GM12878 (cell line): Measurements from ENCODE around the gene ANKRD28. TPM values are rescaled to one million over a fixed set of nuclear protein-coding genes. Genes with fewer than 3 reads are reported as not detected.

Experiments
- ATAC-seq: fragments of 200-7000 bp; cut with Tn5 transposase; 3 replicates; pipeline ENCODE4 v1.9.1; 2020; ENCODE audit warnings: mild to moderate bottlenecking, moderate library complexity
- BruUV-seq: library from RNA; stranded (reverse); fragments of 400-500 nt; replicated peaks from 2 replicates; lab custom pipeline; 2021; lab: Mats Ljungman, UMichigan
- CTCF ChIA-PET: fragments of 300-600 bp; sonication (Branson Sonifier 250); formaldehyde crosslinking; extraction: SDS; loops from one replicate; lab custom pipeline; 2021; ENCODE audit warnings: inconsistent platforms; lab: Yijun Ruan, JAX
- POLR2A ChIA-PET: fragments of 350-600 bp; formaldehyde crosslinking; extraction: SDS; loops from one replicate; lab custom pipeline; 2021; ENCODE audit warnings: inconsistent platforms; lab: Charles Lee
- RAD21 ChIA-PET: fragments of 300-600 bp; sonication (Branson Sonifier 250); formaldehyde crosslinking; loops from one replicate; lab custom pipeline; 2023; ENCODE audit warnings: antibody characterized with exemption; ENCODE audit not compliant: unreplicated experiment; lab: Charles Lee
- SMC1A ChIA-PET: fragments of 300-600 bp; sonication (Branson Sonifier 250); formaldehyde crosslinking; loops from one replicate; lab custom pipeline; 2023; ENCODE audit not compliant: unreplicated experiment, uncharacterized antibody; lab: Charles Lee
- DNase-seq: peaks from one replicate; pipeline ENCODE4 v3.0.0-alpha.2; 2011; ENCODE audit warnings: low read depth, low spot score
- FAIRE-seq: peaks from 3 replicates; lab custom pipeline; 2011; peaks lifted over from hg19 to GRCh38; lab: Jason Lieb, UNC
- H2AFZ ChIP-seq: 2 replicates; pipeline ENCODE4 v1.6.0; 2011; ENCODE audit warnings: low read depth, low read length, control low read depth; ENCODE audit not compliant: control insufficient read depth
- H3K27ac ChIP-seq: 2 replicates; pipeline ENCODE4 v1.5.1; 2011; ENCODE audit warnings: control low read depth; ENCODE audit not compliant: control insufficient read depth, insufficient read depth
- H3K27me3 ChIP-seq, 2 experiments: replicated peaks in 1 of 2; 2 replicates each; pipeline versions ENCODE4 v1.6.0 to v1.6.1; 2011; ENCODE audit warnings: low read length in 1 of 2; ENCODE audit not compliant: control insufficient read depth in 2 of 2, insufficient read depth in 2 of 2
- H3K36me3 ChIP-seq, 2 experiments: 2 replicates each; pipeline ENCODE4 v1.5.1; 2011; ENCODE audit warnings: low read length in 1 of 2; ENCODE audit not compliant: control insufficient read depth in 2 of 2, insufficient read depth in 2 of 2
- H3K4me1 ChIP-seq: 2 replicates; pipeline ENCODE4 v1.6.1; 2011; ENCODE audit warnings: mild to moderate bottlenecking, low read length, moderate library complexity, mixed read lengths; ENCODE audit not compliant: control insufficient read depth, insufficient read depth
- H3K4me2 ChIP-seq: 2 replicates; pipeline ENCODE4 v1.6.0; 2011; ENCODE audit warnings: control low read depth; ENCODE audit not compliant: control insufficient read depth, insufficient read depth
- H3K4me3 ChIP-seq: fragments of 200-600 bp; sonication (generic); 2 replicates; pipeline ENCODE4 v1.5.1; 2016
- H3K79me2 ChIP-seq: 2 replicates; pipeline ENCODE4 v1.6.0; 2011; ENCODE audit warnings: low read length; ENCODE audit not compliant: control insufficient read depth, insufficient read depth
- H3K9ac ChIP-seq: 2 replicates; pipeline ENCODE4 v1.8.0; 2011; ENCODE audit warnings: low read length, control low read depth, mixed read lengths; ENCODE audit not compliant: control insufficient read depth, insufficient read depth
- H3K9me3 ChIP-seq: replicated peaks from 3 replicates; pipeline ENCODE4 v1.5.1; 2011; ENCODE audit warnings: mild to moderate bottlenecking, low read length; ENCODE audit not compliant: control insufficient read depth, insufficient read depth
- H4K20me1 ChIP-seq: 2 replicates; pipeline ENCODE4 v1.6.0; 2011; ENCODE audit not compliant: control insufficient read depth, insufficient read depth
- BCLAF1 ChIP-seq: fragments of 450-650 bp; IDR thresholded peaks from 2 replicates; pipeline ENCODE4 v1.6.1; 2017; ENCODE audit warnings: antibody characterized with exemption, mild to moderate bottlenecking, moderate library complexity
- BRCA1 ChIP-seq: IDR thresholded peaks from 2 replicates; pipeline ENCODE4 v1.6.1; 2011; ENCODE audit warnings: low read depth, low read length, improper control_type of control experiment
- CEBPB ChIP-seq, 2 experiments: fragments of 150-350 bp in 1 of 2; IDR thresholded peaks; 2 replicates each; pipeline ENCODE4 v1.6.1; 2012 to 2014; ENCODE audit warnings: low read depth in 2 of 2, low read length in 2 of 2, borderline replicate concordance in 1 of 2, inconsistent platforms in 1 of 2
- ETV6 ChIP-seq, 2 experiments: fragments of 450-650 bp in 1 of 2; IDR thresholded peaks in 1 of 2; conservative IDR thresholded peaks in 1 of 2; 2 replicates each; pipeline ENCODE4 v1.6.1; 2014; ENCODE audit warnings: antibody characterized with exemption in 1 of 2, borderline replicate concordance in 1 of 2, low read depth in 1 of 2, mild to moderate bottlenecking in 1 of 2, moderate library complexity in 1 of 2
- FOS ChIP-seq: IDR thresholded peaks from 3 replicates; pipeline ENCODE4 v1.6.1; 2011; ENCODE audit warnings: borderline replicate concordance; ENCODE audit not compliant: insufficient read length; ENCODE audit errors: extremely low read depth
- HDAC6 ChIP-seq: fragments of 200-600 bp; sonication (generic); IDR thresholded peaks from one replicate; pipeline ENCODE4 v1.8.0; 2017; ENCODE audit warnings: antibody characterized with exemption; ENCODE audit not compliant: unreplicated experiment
- MEF2A ChIP-seq: IDR thresholded peaks from 2 replicates; pipeline ENCODE4 v1.6.1; 2011; ENCODE audit warnings: low read depth, mild to moderate bottlenecking, low read length, moderate library complexity; ENCODE audit not compliant: insufficient read depth
- MEF2B ChIP-seq: fragments of 450-650 bp; IDR thresholded peaks from 2 replicates; pipeline ENCODE4 v1.6.1; 2018; ENCODE audit warnings: mild to moderate bottlenecking, moderate library complexity; ENCODE audit not compliant: partially characterized antibody, poor library complexity, severe bottlenecking
- MXI1 ChIP-seq: fragments of 150-350 bp; IDR thresholded peaks from 2 replicates; pipeline ENCODE4 v1.6.1; 2011; ENCODE audit warnings: low read depth, mild to moderate bottlenecking, inconsistent platforms, low read length, improper control_type of control experiment
- NBN ChIP-seq: fragments of 450-650 bp; IDR thresholded peaks from 2 replicates; pipeline ENCODE4 v1.6.1; 2016
- NFYB ChIP-seq: IDR thresholded peaks from 2 replicates; pipeline ENCODE4 v1.6.1; 2011; ENCODE audit warnings: low read depth, mild to moderate bottlenecking, low read length, improper control_type of control experiment, moderate library complexity; ENCODE audit not compliant: insufficient read depth
- NR2C1 ChIP-seq: fragments of 450-650 bp; IDR thresholded peaks from 2 replicates; pipeline ENCODE4 v1.6.1; 2017; ENCODE audit warnings: antibody characterized with exemption, mild to moderate bottlenecking, moderate library complexity
- NR2C2 ChIP-seq: IDR thresholded peaks from 2 replicates; pipeline ENCODE4 v1.6.1; 2011; ENCODE audit warnings: borderline replicate concordance, low read depth; ENCODE audit not compliant: control insufficient read depth, insufficient read length
- POLR2A ChIP-seq: IDR thresholded peaks from 2 replicates; pipeline ENCODE4 v1.6.1; 2011; ENCODE audit warnings: low read depth, mild to moderate bottlenecking, low read length
- RCOR1 ChIP-seq: conservative IDR thresholded peaks from 2 replicates; pipeline ENCODE4 v1.6.1; 2012; ENCODE audit warnings: low read depth, low read length, improper control_type of control experiment
- SMAD5 ChIP-seq: IDR thresholded peaks from 2 replicates; pipeline ENCODE4 v1.6.1; 2016; ENCODE audit warnings: antibody characterized with exemption, low read depth
- ZNF207 ChIP-seq: fragments of 450-650 bp; IDR thresholded peaks from 2 replicates; pipeline ENCODE4 v1.6.1; 2014; ENCODE audit warnings: antibody characterized with exemption, mild to moderate bottlenecking, borderline replicate concordance
- WGBS: methylation state at CpG from one replicate; pipeline ENCODE4 v1.1.6; 2016; ENCODE audit warnings: low lambda C conversion rate; ENCODE audit not compliant: insufficient replicate concordance, insufficient coverage; ENCODE audit errors: missing lambda C conversion rate; 5-methylcytosine and 5-hydroxymethylcytosine counted together
- in situ Hi-C: fragments of 300-500 bp; cut with MboI; formaldehyde crosslinking; loops from 9 replicates; pipeline ENCODE4 v1.14.3; 2018; ENCODE audit warnings: mixed read lengths
- intact Hi-C: fragments of 100-400 bp; cut with micrococcal nuclease; formaldehyde crosslinking; loops from one replicate; pipeline ENCODE4 v1.14.2; 2022; ENCODE audit not compliant: unreplicated experiment
- polyA plus RNA-seq, 11 experiments: library from polyadenylated mRNA; depleted of rRNA in 4 of 11; unstranded in 6 of 11; stranded (reverse) in 5 of 11; fragments of >200 nt; fragmentation: Nextera tagmentation in 4 of 11; fragmentation: Illumina TruSeq in 1 of 11; extraction: Ambion mirVana in 4 of 11; extraction: Trizol in 1 of 11; gene quantifications; 1 replicate in 1 of 11; 2 replicates in 10 of 11; pipeline versions ENCODE4 v1.2.1 to v1.2.3, GENCODE V29; 2011 to 2016; ENCODE audit warnings: inconsistent platforms in 2 of 11, missing spikeins in 2 of 11, low read depth in 1 of 11
- total RNA-seq, 4 experiments: library from RNA; depleted of rRNA in 3 of 4; stranded (reverse); fragments of >200 nt in 3 of 4; fragmentation: Illumina TruSeq in 1 of 4; extraction: Trizol in 1 of 4; gene quantifications; 2 replicates each; pipeline versions ENCODE4 v1.2.1 to v1.2.3, GENCODE V29; 2013 to 2021
- TF ChIP-seq, protein P1 (sequence below): fragments of 450-650 bp; conservative IDR thresholded peaks from 2 replicates; pipeline ENCODE4 v1.6.1; 2017; ENCODE audit warnings: mild to moderate bottlenecking, moderate library complexity

The ANKRD28 gene
- total and polyA plus RNA-seq, 10 of the 15 experiments (the other 5 are each of a cell fraction or from before 2014, with no cell fraction given) = 11.2 to 105 (median 38.3) TPM

DNA sequence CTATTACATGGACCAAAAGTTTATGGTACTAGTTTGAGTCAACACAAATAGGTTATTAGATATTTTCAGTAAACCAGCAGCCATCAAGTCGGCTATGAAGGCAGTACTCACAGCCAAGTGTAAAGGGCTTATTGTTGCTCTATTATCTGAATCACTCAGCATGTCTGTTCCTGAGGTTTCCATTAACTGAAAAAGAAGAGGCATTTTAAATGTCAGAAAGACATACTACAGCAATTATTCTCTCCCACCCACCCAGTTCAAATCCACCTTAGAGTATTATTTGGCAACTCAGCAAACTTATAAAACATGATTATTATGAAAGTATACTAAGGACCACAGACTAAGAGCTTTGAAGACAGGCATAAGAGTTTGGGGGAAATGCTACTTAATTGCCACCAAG is 103.2 kb downstream of the ANKRD28 start:
- ChIA-PET CTCF (interaction anchor here (2.0 kb wide), 1 partner anchor 117 kb away, joined by 10 read pairs; no protein-coding TSS in a partner anchor), POLR2A (no interaction called here), RAD21 (no interaction called here), SMC1A (interaction anchor here (0.8 to 1.3 kb wide), 5 partner anchors 11 to 114 kb away, joined by 3 to 4 read pairs (median 3); no protein-coding TSS in a partner anchor)
- H3K36me3 ChIP-seq = peaks cover 3 to 12% of the 10 kb centered on the region in 2 experiments
- TF ChIP-seq POLR2A (no peak), FOS (no peak), MEF2A (no peak), NR2C2 (no peak), CEBPB (IDR thresholded peaks at IDR 0.05; ENCODE audit: borderline replicate concordance in 1 of 2, low read depth in 2 of 2, low read length in 2 of 2) (no peak), ZNF207 (no peak), ETV6 (conservative IDR thresholded peaks at IDR 0.05 in 1 of 2, IDR thresholded peaks at IDR 0.05 in 1 of 2; ENCODE audit: borderline replicate concordance in 1 of 2, low read depth in 1 of 2) (no peak), BCLAF1 (no peak), MXI1 (no peak), BRCA1 (no peak), MEF2B (no peak), RCOR1 (no peak), NR2C1 (no peak), SMAD5 (no peak), HDAC6 (no peak), NBN (no peak), NFYB (no peak)
- TF ChIP-seq, protein P1, sequence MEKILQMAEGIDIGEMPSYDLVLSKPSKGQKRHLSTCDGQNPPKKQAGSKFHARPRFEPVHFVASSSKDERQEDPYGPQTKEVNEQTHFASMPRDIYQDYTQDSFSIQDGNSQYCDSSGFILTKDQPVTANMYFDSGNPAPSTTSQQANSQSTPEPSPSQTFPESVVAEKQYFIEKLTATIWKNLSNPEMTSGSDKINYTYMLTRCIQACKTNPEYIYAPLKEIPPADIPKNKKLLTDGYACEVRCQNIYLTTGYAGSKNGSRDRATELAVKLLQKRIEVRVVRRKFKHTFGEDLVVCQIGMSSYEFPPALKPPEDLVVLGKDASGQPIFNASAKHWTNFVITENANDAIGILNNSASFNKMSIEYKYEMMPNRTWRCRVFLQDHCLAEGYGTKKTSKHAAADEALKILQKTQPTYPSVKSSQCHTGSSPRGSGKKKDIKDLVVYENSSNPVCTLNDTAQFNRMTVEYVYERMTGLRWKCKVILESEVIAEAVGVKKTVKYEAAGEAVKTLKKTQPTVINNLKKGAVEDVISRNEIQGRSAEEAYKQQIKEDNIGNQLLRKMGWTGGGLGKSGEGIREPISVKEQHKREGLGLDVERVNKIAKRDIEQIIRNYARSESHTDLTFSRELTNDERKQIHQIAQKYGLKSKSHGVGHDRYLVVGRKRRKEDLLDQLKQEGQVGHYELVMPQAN = no peak
- no peaks in the 10 kb centered on the region for H3K9me3 ChIP-seq
- no peaks in the 10 kb centered on the region for H4K20me1 ChIP-seq
- no peaks in the 10 kb centered on the region for H3K79me2 ChIP-seq
- intact Hi-C loops (loop anchor here (5.0 kb wide), 1 partner anchor 118 kb away; no protein-coding TSS in a partner anchor), in situ Hi-C loops (no loop called here)
- no peak overlapping the region for H3K9ac ChIP-seq
- no peak for FAIRE-seq
- H3K4me3 ChIP-seq = no peak overlapping the region
- no peaks in the 10 kb centered on the region for H3K4me1 ChIP-seq
- H3K27ac ChIP-seq = no peak overlapping the region
- H3K4me2 ChIP-seq = no peak overlapping the region
- WGBS = 32% methylated on average over 1 of the region's 1 CpG
- H2AFZ ChIP-seq = no peak overlapping the region
- BruUV-seq = no TSS peak
- ATAC-seq = no peak
- no peak for DNase-seq
- no peaks in the 10 kb centered on the region for H3K27me3 ChIP-seq
